K562 (cell line): Measurements from ENCODE around the gene TTBK2. TPM values are rescaled to one million over a fixed set of nuclear protein-coding genes. Genes with fewer than 3 reads are reported as not detected.

ENCODE experiments used
- ATAC-seq: fragments of 200-7000 bp; cut with Tn5 transposase; 3 replicates; pipeline ENCODE4 v1.9.1; 2020; ENCODE audit warnings: moderate library complexity
- BruUV-seq: library from RNA; stranded (reverse); fragments of 400-500 nt; replicated peaks from 2 replicates; lab custom pipeline; 2021; lab: Mats Ljungman, UMichigan
- CTCF ChIA-PET: fragments of 300-600 bp; formaldehyde crosslinking; extraction: SDS; loops from one replicate; lab custom pipeline; 2021; ENCODE audit warnings: low intra/inter-chr PET ratio; lab: Yijun Ruan, JAX
- POLR2A ChIA-PET: fragments of 300-600, 350-650 bp; sonication (Branson Sonifier 250); formaldehyde crosslinking; extraction: SDS; loops from one replicate; lab custom pipeline; 2021; ENCODE audit warnings: antibody characterized with exemption, inconsistent platforms; lab: Yijun Ruan, JAX
- DNase-seq, 4 experiments: peaks; one replicate each; pipeline versions ENCODE4 v3.0.0 to v3.0.0-alpha.2; 2011 to 2018; ENCODE audit warnings: low spot score in 3 of 4, mixed read lengths in 3 of 4; ENCODE audit errors: extremely low read depth in 1 of 4
- FAIRE-seq: peaks from 2 replicates; lab custom pipeline; 2011; peaks lifted over from hg19 to GRCh38; lab: Jason Lieb, UNC
- H2AFZ ChIP-seq: 2 replicates; pipeline ENCODE4 v1.6.0; 2011; ENCODE audit warnings: low read depth, low read length, control low read depth, inconsistent platforms
- H3K27ac ChIP-seq: fragments of 200-600 bp; 3 replicates; pipeline ENCODE4 v1.8.0; 2011; ENCODE audit warnings: low read depth, mild to moderate bottlenecking, control low read depth, inconsistent platforms, low read length, moderate library complexity, mixed read lengths; ENCODE audit errors: extremely low read depth
- H3K27me3 ChIP-seq, 2 experiments: fragments of 300-600 bp in 1 of 2; 2 replicates in 1 of 2; 3 replicates in 1 of 2; pipeline versions ENCODE4 v1.6.0 to v1.8.0; 2011; ENCODE audit warnings: inconsistent platforms in 2 of 2, low read length in 2 of 2, mild to moderate bottlenecking in 1 of 2, mixed read lengths in 1 of 2, moderate library complexity in 1 of 2; ENCODE audit not compliant: control insufficient read depth in 2 of 2, insufficient read depth in 2 of 2
- H3K36me3 ChIP-seq: fragments of 300-600 bp; 3 replicates; pipeline ENCODE4 v1.8.0; 2011; ENCODE audit warnings: mild to moderate bottlenecking, low read length, inconsistent platforms; ENCODE audit not compliant: control insufficient read depth, insufficient read depth
- H3K4me1 ChIP-seq, 2 experiments: fragments of 200-600 bp in 1 of 2; replicated peaks in 1 of 2; 2 replicates in 1 of 2; 3 replicates in 1 of 2; pipeline versions ENCODE4 v1.5.1 to v1.8.0; 2011; ENCODE audit warnings: inconsistent platforms in 2 of 2, low read length in 2 of 2, mild to moderate bottlenecking in 1 of 2, mixed read lengths in 1 of 2, moderate library complexity in 1 of 2; ENCODE audit not compliant: control insufficient read depth in 2 of 2, insufficient read depth in 2 of 2
- H3K4me2 ChIP-seq: 2 replicates; pipeline ENCODE4 v1.6.1; 2011; ENCODE audit warnings: low read length, control low read depth, inconsistent platforms, mixed read lengths; ENCODE audit not compliant: insufficient read depth
- H3K4me3 ChIP-seq: fragments of 200-600 bp; sonication (generic), shearing (Covaris generic); 2 replicates; pipeline ENCODE4 v1.5.1; 2016; ENCODE audit warnings: control low read depth, inconsistent platforms
- H3K79me2 ChIP-seq: fragments of 200-600 bp; 3 replicates; pipeline ENCODE4 v1.8.0; 2011; ENCODE audit warnings: low read length, inconsistent platforms; ENCODE audit not compliant: control insufficient read depth, insufficient read depth
- H3K9ac ChIP-seq, 2 experiments: 2 replicates each; pipeline versions ENCODE4 v1.6.0 to v1.6.1; 2011; ENCODE audit warnings: low read depth in 2 of 2, low read length in 2 of 2, control low read depth in 1 of 2, inconsistent platforms in 1 of 2, mild to moderate bottlenecking in 1 of 2, mixed read lengths in 1 of 2; ENCODE audit not compliant: insufficient read depth in 1 of 2
- H3K9me1 ChIP-seq: one replicate; pipeline ENCODE4 v1.6.0; 2011; ENCODE audit warnings: inconsistent platforms, mild to moderate bottlenecking, low read length, moderate library complexity; ENCODE audit not compliant: control insufficient read depth, insufficient read depth
- H3K9me3 ChIP-seq: replicated peaks from 2 replicates; pipeline ENCODE4 v1.5.1; 2011; ENCODE audit warnings: low read depth, low read length, inconsistent platforms; ENCODE audit not compliant: control insufficient read depth, insufficient read depth
- H4K20me1 ChIP-seq: replicated peaks from 2 replicates; pipeline ENCODE4 v1.6.1; 2011; ENCODE audit warnings: low read length, inconsistent platforms, mixed read lengths; ENCODE audit not compliant: control insufficient read depth, insufficient read depth
- CBFB ChIP-seq: sonication (generic); formaldehyde crosslinking; IDR thresholded peaks from 2 replicates; pipeline ENCODE4 v1.4.0; 2020; ENCODE audit warnings: mild to moderate bottlenecking, missing genetic modification reagents
- E2F3 ChIP-seq: fragments of 250-450 bp; sonication (Bioruptor Pico); IDR thresholded peaks from 2 replicates; pipeline ENCODE4 v1.4.0; 2020; ENCODE audit warnings: mild to moderate bottlenecking
- FOXJ3 ChIP-seq: sonication (generic); formaldehyde crosslinking; IDR thresholded peaks from 2 replicates; pipeline ENCODE4 v1.4.0; 2020; ENCODE audit warnings: mild to moderate bottlenecking, missing genetic modification reagents
- HLTF ChIP-seq: fragments of 450-650 bp; IDR thresholded peaks from 2 replicates; pipeline ENCODE4 v1.6.1; 2016
- IRF2 ChIP-seq: sonication (generic); formaldehyde crosslinking; IDR thresholded peaks from 2 replicates; pipeline ENCODE4 v1.8.1; 2022; ENCODE audit warnings: mild to moderate bottlenecking, missing genetic modification reagents
- SRSF7 ChIP-seq: fragments of 200-400 bp; formaldehyde crosslinking; optimal IDR thresholded peaks from 2 replicates; pipeline ENCODE3; 2017; ENCODE audit warnings: mild to moderate bottlenecking, low read depth, low read length
- U2AF2 ChIP-seq: fragments of 200-400 bp; formaldehyde crosslinking; optimal IDR thresholded peaks from 2 replicates; pipeline ENCODE3; 2017; ENCODE audit warnings: low read depth, mild to moderate bottlenecking, low read length
- ZNF12 ChIP-seq: sonication (generic); formaldehyde crosslinking; IDR thresholded peaks from 2 replicates; pipeline ENCODE4 v1.4.0; 2020; ENCODE audit warnings: mild to moderate bottlenecking, missing genetic modification reagents
- ZNF444 ChIP-seq: fragments of 250-450 bp; sonication (Bioruptor Pico); IDR thresholded peaks from 2 replicates; pipeline ENCODE4 v1.4.0; 2020; ENCODE audit warnings: mild to moderate bottlenecking, moderate library complexity
- ZNF507 ChIP-seq: conservative IDR thresholded peaks from 2 replicates; pipeline ENCODE4 v1.6.1; 2017; ENCODE audit warnings: missing genetic modification characterization, missing compliant biosample characterization
- WGBS: fragments of 100-300 bp; shearing (Covaris generic); methylation state at CpG from one replicate; pipeline ENCODE4 v1.1.6; 2016; ENCODE audit warnings: low coverage, mixed read lengths; ENCODE audit not compliant: insufficient coverage; ENCODE audit errors: missing lambda C conversion rate; 5-methylcytosine and 5-hydroxymethylcytosine counted together
- in situ Hi-C: fragments of 300-500 bp; cut with MboI; formaldehyde crosslinking; loops from 4 replicates; pipeline ENCODE4 v1.15.0; 2018; ENCODE audit warnings: inconsistent platforms, mixed read lengths
- intact Hi-C: fragments of 100-400 bp; cut with micrococcal nuclease; formaldehyde crosslinking; loops from 2 replicates; pipeline ENCODE4 v1.14.2; 2022
- polyA plus RNA-seq, 8 experiments: library from polyadenylated mRNA; depleted of rRNA in 4 of 8; stranded (reverse) in 5 of 8; unstranded in 3 of 8; fragments of >200 nt; fragmentation: Nextera tagmentation in 2 of 8; fragmentation: Illumina TruSeq in 1 of 8; extraction: Ambion mirVana in 2 of 8; extraction: Trizol in 1 of 8; gene quantifications; 2 replicates each; pipeline versions ENCODE4 v1.2.1 to v1.2.3, GENCODE V29; 2011 to 2014; ENCODE audit warnings: inconsistent platforms in 1 of 8, missing spikeins in 1 of 8
- small RNA-seq: library from RNA; depleted of rRNA; stranded (forward); fragments of <200 nt; gene quantifications from one replicate; pipeline ENCODE3, GENCODE V24; 2014
- total RNA-seq, 7 experiments: library from RNA; depleted of rRNA in 6 of 7; stranded (reverse); fragments of >200 nt in 6 of 7; fragmentation: Illumina TruSeq in 2 of 7; extraction: Trizol in 2 of 7; gene quantifications; 2 replicates each; pipeline versions ENCODE4 v1.2.1 to v1.2.3, GENCODE V29; 2011 to 2021; ENCODE audit warnings: low replicate concordance in 1 of 7
- TF ChIP-seq, protein P1 (sequence below), 2 experiments: fragments of 450-650 bp in 1 of 2; IDR thresholded peaks; 2 replicates each; pipeline ENCODE4 v1.6.1; 2011 to 2017; ENCODE audit warnings: low read depth in 2 of 2, antibody characterized with exemption in 1 of 2, borderline replicate concordance in 1 of 2, low read length in 1 of 2, mild to moderate bottlenecking in 1 of 2, mixed read lengths in 1 of 2; ENCODE audit not compliant: control insufficient read depth in 1 of 2

TTBK2 gene
- total and polyA plus RNA-seq, 9 of the 15 experiments (the other 6 are each of a cell fraction or from before 2014, with no cell fraction given), result 0.89 to 8.0 (median 4.8) TPM

DNA sequence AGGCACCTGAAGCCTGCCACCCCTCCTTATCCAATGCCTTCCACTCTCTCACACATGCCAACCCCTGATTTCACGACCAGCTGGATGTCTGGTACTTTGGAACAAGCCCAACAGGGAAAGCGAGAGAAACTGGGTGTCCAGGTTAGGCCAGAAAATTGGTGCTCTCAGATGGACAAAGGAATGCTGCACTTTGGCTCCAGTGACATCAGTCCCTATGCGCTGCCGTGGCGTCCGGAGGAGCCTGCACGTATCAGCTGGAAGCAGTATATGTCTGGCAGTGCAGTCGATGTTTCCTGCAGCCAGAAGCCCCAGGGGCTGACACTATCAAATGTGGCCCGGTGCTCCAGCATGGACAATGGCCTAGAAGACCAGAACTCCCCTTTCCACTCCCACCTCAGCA lies 228.8 kb downstream of the TTBK2 start (continued):
- TF ChIP-seq, protein P1, sequence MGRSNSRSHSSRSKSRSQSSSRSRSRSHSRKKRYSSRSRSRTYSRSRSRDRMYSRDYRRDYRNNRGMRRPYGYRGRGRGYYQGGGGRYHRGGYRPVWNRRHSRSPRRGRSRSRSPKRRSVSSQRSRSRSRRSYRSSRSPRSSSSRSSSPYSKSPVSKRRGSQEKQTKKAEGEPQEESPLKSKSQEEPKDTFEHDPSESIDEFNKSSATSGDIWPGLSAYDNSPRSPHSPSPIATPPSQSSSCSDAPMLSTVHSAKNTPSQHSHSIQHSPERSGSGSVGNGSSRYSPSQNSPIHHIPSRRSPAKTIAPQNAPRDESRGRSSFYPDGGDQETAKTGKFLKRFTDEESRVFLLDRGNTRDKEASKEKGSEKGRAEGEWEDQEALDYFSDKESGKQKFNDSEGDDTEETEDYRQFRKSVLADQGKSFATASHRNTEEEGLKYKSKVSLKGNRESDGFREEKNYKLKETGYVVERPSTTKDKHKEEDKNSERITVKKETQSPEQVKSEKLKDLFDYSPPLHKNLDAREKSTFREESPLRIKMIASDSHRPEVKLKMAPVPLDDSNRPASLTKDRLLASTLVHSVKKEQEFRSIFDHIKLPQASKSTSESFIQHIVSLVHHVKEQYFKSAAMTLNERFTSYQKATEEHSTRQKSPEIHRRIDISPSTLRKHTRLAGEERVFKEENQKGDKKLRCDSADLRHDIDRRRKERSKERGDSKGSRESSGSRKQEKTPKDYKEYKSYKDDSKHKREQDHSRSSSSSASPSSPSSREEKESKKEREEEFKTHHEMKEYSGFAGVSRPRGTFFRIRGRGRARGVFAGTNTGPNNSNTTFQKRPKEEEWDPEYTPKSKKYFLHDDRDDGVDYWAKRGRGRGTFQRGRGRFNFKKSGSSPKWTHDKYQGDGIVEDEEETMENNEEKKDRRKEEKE (IDR thresholded peaks at IDR 0.05; ENCODE audit: borderline replicate concordance in 1 of 2, control insufficient read depth in 1 of 2, low read depth in 2 of 2, low read length in 1 of 2), result no peak
- no peak for TF ChIP-seq IRF2
- no peak for TF ChIP-seq E2F3 (CRISPR knock-in tag)
- no peak for TF ChIP-seq SRSF7
- no peak for TF ChIP-seq CBFB (CRISPR knock-in tag)
- TF ChIP-seq ZNF444 (CRISPR knock-in tag), result no peak
- no peak for TF ChIP-seq HLTF

DNA sequence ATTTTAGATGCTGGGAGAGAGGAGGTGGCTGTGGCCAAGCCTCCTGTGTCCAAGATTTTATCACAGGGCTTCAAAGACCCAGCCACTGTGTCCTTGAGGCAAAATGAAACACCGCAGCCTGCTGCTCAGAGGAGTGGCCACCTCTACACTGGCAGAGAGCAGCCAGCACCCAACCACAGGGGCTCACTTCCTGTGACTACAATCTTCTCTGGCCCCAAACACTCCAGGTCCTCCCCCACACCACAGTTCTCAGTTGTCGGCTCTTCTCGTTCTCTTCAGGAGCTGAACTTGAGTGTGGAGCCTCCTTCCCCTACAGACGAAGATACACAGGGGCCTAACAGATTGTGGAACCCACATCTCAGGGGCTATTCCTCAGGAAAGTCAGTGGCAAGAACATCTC lies 229.3 kb downstream of the TTBK2 start:
- Histone ChIP-seq H4K20me1 (peaks cover 3% of the 10 kb centered on the region; the same call in 1 of the 2 replicates), H3K27me3 (no peaks in the 10 kb centered on the region), H3K4me3 (no peak overlapping the region), H3K4me1 (no peaks in the 10 kb centered on the region; a peak in 2 of 5 replicates), H2AFZ (no peak overlapping the region), H3K27ac (no peak overlapping the region), H3K79me2 (no peaks in the 10 kb centered on the region), H3K9me3 (no peaks in the 10 kb centered on the region), H3K9me1 (no peaks in the 10 kb centered on the region), H3K9ac (no peak overlapping the region; a peak in 1 of 4 replicates), H3K4me2 (no peak overlapping the region), H3K36me3 (no peaks in the 10 kb centered on the region)
- ATAC-seq (peak; percentile 63), FAIRE-seq (no peak), DNase-seq (peak in 2 of 4 experiments; percentile 10 to 21)
- in situ Hi-C loops (no loop called here), intact Hi-C loops (no loop called here)
- CTCF ChIA-PET, result no interaction called here
- WGBS, result 8% methylated on average over 4 of the region's 4 CpGs
- no TSS peak for BruUV-seq
- TF ChIP-seq U2AF2, result no peak
- no peak for TF ChIP-seq FOXJ3
- no peak for TF ChIP-seq ZNF507
- TF ChIP-seq ZNF12, result no peak
- POLR2A ChIA-PET, result no interaction called here

Small RNA genes lying within 50 kb of the gene (small RNA-seq; reads per million reads assigned to genes)
- not detected for gene KRT8P50

Other genes starting within 250 kb of the TTBK2 start
- 28.3 and 31.8 TPM in 2 replicates for gene CDAN1, start 183.7 kb downstream of the TTBK2 start, total RNA-seq (2014; rRNA removed)
- gene CDAN1, start 183.7 kb downstream of the TTBK2 start, total RNA-seq (2014; rRNA removed; fragmentation: Illumina TruSeq; extraction: Trizol), result 9.2 and 10.3 TPM in 2 replicates
- gene CDAN1, start 183.7 kb downstream of the TTBK2 start, total RNA-seq (2015; rRNA removed; fragmentation: Illumina TruSeq; extraction: Trizol), result 17.8 TPM in 2 replicates
- gene CDAN1, start 183.7 kb downstream of the TTBK2 start, total RNA-seq (2021), result 34.4 and 36.5 TPM in 2 replicates
- gene CDAN1, start 183.7 kb downstream of the TTBK2 start, polyA plus RNA-seq (2011; rRNA removed), result 11.0 and 11.7 TPM in 2 replicates
- gene CDAN1, start 183.7 kb downstream of the TTBK2 start, polyA plus RNA-seq (2014; fragmentation: Illumina TruSeq; extraction: Trizol), result 13.8 and 15.1 TPM in 2 replicates
- gene CDAN1, start 183.7 kb downstream of the TTBK2 start, polyA plus RNA-seq (2014; fragmentation: Nextera tagmentation; extraction: Ambion mirVana), result 1 to 10 TPM; 1.6 to 2.7 TPM
- 16.5 and 20.5 TPM in 2 replicates for gene CDAN1, start 183.7 kb downstream of the TTBK2 start, polyA plus RNA-seq (2014; rRNA removed)
- gene UBR1, start 185.3 kb upstream of the TTBK2 start, total RNA-seq (2014; rRNA removed), result 15.3 and 20.9 TPM in 2 replicates
- 30.7 and 32.8 TPM in 2 replicates for gene UBR1, start 185.3 kb upstream of the TTBK2 start, total RNA-seq (2014; rRNA removed; fragmentation: Illumina TruSeq; extraction: Trizol)
- 23.6 and 28.6 TPM in 2 replicates for gene UBR1, start 185.3 kb upstream of the TTBK2 start, total RNA-seq (2015; rRNA removed; fragmentation: Illumina TruSeq; extraction: Trizol)
- 21.2 and 24.0 TPM in 2 replicates for gene UBR1, start 185.3 kb upstream of the TTBK2 start, total RNA-seq (2021)
- 10.6 and 15.7 TPM in 2 replicates for gene UBR1, start 185.3 kb upstream of the TTBK2 start, polyA plus RNA-seq (2011; rRNA removed)
- 10.8 and 14.2 TPM in 2 replicates for gene UBR1, start 185.3 kb upstream of the TTBK2 start, polyA plus RNA-seq (2014; fragmentation: Illumina TruSeq; extraction: Trizol)
- gene UBR1, start 185.3 kb upstream of the TTBK2 start, polyA plus RNA-seq (2014; fragmentation: Nextera tagmentation; extraction: Ambion mirVana), result 1 to 10 TPM; 5.8 to 7.1 TPM
- 10.8 and 11.6 TPM in 2 replicates for gene UBR1, start 185.3 kb upstream of the TTBK2 start, polyA plus RNA-seq (2014; rRNA removed)
- 13.8 and 14.2 TPM in 2 replicates for gene TMEM62, start 212.8 kb upstream of the TTBK2 start, total RNA-seq (2014; rRNA removed)
- 15.7 and 19.8 TPM in 2 replicates for gene TMEM62, start 212.8 kb upstream of the TTBK2 start, total RNA-seq (2014; rRNA removed; fragmentation: Illumina TruSeq; extraction: Trizol)
- gene TMEM62, start 212.8 kb upstream of the TTBK2 start, total RNA-seq (2015; rRNA removed; fragmentation: Illumina TruSeq; extraction: Trizol), result 16.6 and 16.9 TPM in 2 replicates
- 10.6 and 11.9 TPM in 2 replicates for gene TMEM62, start 212.8 kb upstream of the TTBK2 start, total RNA-seq (2021)
- 7.3 and 10.6 TPM in 2 replicates for gene TMEM62, start 212.8 kb upstream of the TTBK2 start, polyA plus RNA-seq (2011; rRNA removed)
- 13.8 and 14.4 TPM in 2 replicates for gene TMEM62, start 212.8 kb upstream of the TTBK2 start, polyA plus RNA-seq (2014; fragmentation: Illumina TruSeq; extraction: Trizol)
- 1 to 10 TPM; 4.4 to 6.6 TPM for gene TMEM62, start 212.8 kb upstream of the TTBK2 start, polyA plus RNA-seq (2014; fragmentation: Nextera tagmentation; extraction: Ambion mirVana)
- 8.5 and 11.1 TPM in 2 replicates for gene TMEM62, start 212.8 kb upstream of the TTBK2 start, polyA plus RNA-seq (2014; rRNA removed)